ENCODE measurements around the gene ZBTB17.

- TF ChIP-seq CTCF (conservative IDR thresholded peaks at IDR 0.05) (no peak), ZFX (IDR thresholded peaks at IDR 0.05) (no peak)
These were observed 17.8 kb downstream of the ZBTB17 start for GRCh38 chr1:15958111-15958510.

Data from C4-2B (cell line).